Amniotic stem cell (primary cell): ENCODE data around the gene TOP1.

Source experiments
- DNase-seq: peaks from one replicate; lab custom pipeline; 2025; lab: John Stamatoyannopoulos, UW

The TOP1 gene

GRCh38 chr20:41028359-41029149 lies at the start of gene TOP1:
TSS of gene TOP1 (plus strand) at chr20:41028822. CDS start at chr20:41029068, 246 bp downstream.
- DNase-seq = peak; percentile 100

- no peak for DNase-seq
Observed at GRCh38 chr20:40979247-40979646, 49.4 kb upstream of the TOP1 start.

- no peak for DNase-seq
Observed at GRCh38 chr20:40980106-40980827, 48.4 kb upstream of the TOP1 start.

GRCh38 chr20:40980828-40981310 lies 47.8 kb upstream of the TOP1 start:
- DNase-seq = no peak

GRCh38 chr20:40982415-40983145 lies 46.0 kb upstream of the TOP1 start:
- no peak for DNase-seq

- DNase-seq = no peak
Observed at GRCh38 chr20:40983898-40984297, 44.7 kb upstream of the TOP1 start.

- DNase-seq = no peak
Observed at GRCh38 chr20:40984496-40984895, 44.1 kb upstream of the TOP1 start.

- no peak for DNase-seq
Observed at GRCh38 chr20:40986774-40987173, 41.8 kb upstream of the TOP1 start.

GRCh38 chr20:40990542-40991120 lies 38.0 kb upstream of the TOP1 start:
- peak; percentile 75 for DNase-seq

- DNase-seq = no peak
Observed at GRCh38 chr20:40991181-40991889, 37.3 kb upstream of the TOP1 start.

- DNase-seq = no peak
Observed at GRCh38 chr20:40992349-40993113, 36.1 kb upstream of the TOP1 start.

- no peak for DNase-seq
Observed at GRCh38 chr20:40993794-40994540, 34.7 kb upstream of the TOP1 start.

- DNase-seq = no peak
Observed at GRCh38 chr20:40996326-40996725, 32.3 kb upstream of the TOP1 start.

GRCh38 chr20:40997116-40997515 lies 31.5 kb upstream of the TOP1 start:
- DNase-seq = no peak

GRCh38 chr20:40999841-41000240 lies 28.8 kb upstream of the TOP1 start:
- DNase-seq = no peak

- DNase-seq = no peak
Observed at GRCh38 chr20:41000628-41001027, 28.0 kb upstream of the TOP1 start.

- DNase-seq = no peak
Observed at GRCh38 chr20:41001497-41001896, 27.1 kb upstream of the TOP1 start.

- no peak for DNase-seq
Observed at GRCh38 chr20:41002842-41003142, 25.8 kb upstream of the TOP1 start.

- DNase-seq = peak; percentile 86
Observed at GRCh38 chr20:41003143-41003935, 25.3 kb upstream of the TOP1 start.
